SK-N-SH treated with all-trans-retinoic acid at 6 μM for 48 hours (cell line): ENCODE results near the gene GPM6B.

Source experiments
- ATAC-seq: fragments of 200-7000 bp; cut with Tn5 transposase; 3 replicates; pipeline ENCODE4 v1.9.1; 2020; ENCODE audit warnings: mild to moderate bottlenecking, moderate library complexity
- ARNTL ChIP-seq: fragments of 450-650 bp; formaldehyde crosslinking; IDR thresholded peaks from 2 replicates; pipeline ENCODE4 v1.5.0; 2020; ENCODE audit warnings: low read depth, mild to moderate bottlenecking, moderate library complexity, borderline replicate concordance
- BACH2 ChIP-seq: fragments of 250-450 bp; sonication (Bioruptor Pico); IDR thresholded peaks from 2 replicates; pipeline ENCODE4 v1.9.0; 2021; ENCODE audit warnings: mild to moderate bottlenecking, borderline replicate concordance
- CSDC2 ChIP-seq: fragments of 250-450 bp; sonication (Bioruptor Pico); IDR thresholded peaks from 2 replicates; pipeline ENCODE4 v1.5.0; 2020; ENCODE audit warnings: mild to moderate bottlenecking, moderate library complexity
- ESRRG ChIP-seq: fragments of 250-450 bp; sonication (Bioruptor Pico); IDR thresholded peaks from 2 replicates; pipeline ENCODE4 v1.6.1; 2021; ENCODE audit warnings: mild to moderate bottlenecking
- GLIS3 ChIP-seq: fragments of 250-450 bp; sonication (Bioruptor Pico); IDR thresholded peaks from 2 replicates; pipeline ENCODE4 v1.5.0; 2020; ENCODE audit warnings: mild to moderate bottlenecking, moderate library complexity
- ISL1 ChIP-seq: fragments of 250-450 bp; sonication (Bioruptor Pico); IDR thresholded peaks from 2 replicates; pipeline ENCODE4 v2.1.2; 2022; ENCODE audit warnings: mild to moderate bottlenecking, moderate library complexity
- OSR1 ChIP-seq: fragments of 250-450 bp; sonication (Bioruptor Pico); IDR thresholded peaks from 2 replicates; pipeline ENCODE4 v1.8.0; 2022; ENCODE audit warnings: moderate library complexity, mild to moderate bottlenecking, inconsistent platforms
- PPARA ChIP-seq: fragments of 250-450 bp; sonication (Bioruptor Pico); IDR thresholded peaks from 2 replicates; pipeline ENCODE4 v1.5.0; 2020; ENCODE audit warnings: mild to moderate bottlenecking, borderline replicate concordance
- RARB ChIP-seq: fragments of 250-450 bp; sonication (Bioruptor Pico); IDR thresholded peaks from 2 replicates; pipeline ENCODE4 v1.8.0; 2021; ENCODE audit warnings: mild to moderate bottlenecking, moderate library complexity
- SNAI2 ChIP-seq: fragments of 250-450 bp; sonication (Bioruptor Pico); IDR thresholded peaks from 2 replicates; pipeline ENCODE4 v1.5.0; 2020; ENCODE audit warnings: mild to moderate bottlenecking, moderate library complexity
- TCF4 ChIP-seq: fragments of 250-450 bp; sonication (Bioruptor Pico); IDR thresholded peaks from 2 replicates; pipeline ENCODE4 v1.8.0; 2021; ENCODE audit warnings: mild to moderate bottlenecking, moderate library complexity, borderline replicate concordance
- TOX ChIP-seq: fragments of 250-450 bp; sonication (Bioruptor Pico); IDR thresholded peaks from 2 replicates; pipeline ENCODE4 v1.8.0; 2021; ENCODE audit warnings: mild to moderate bottlenecking, moderate library complexity, borderline replicate concordance
- ZC3H10 ChIP-seq: fragments of 250-450 bp; sonication (Bioruptor Pico); IDR thresholded peaks from 2 replicates; pipeline ENCODE4 v1.5.1; 2021; ENCODE audit warnings: mild to moderate bottlenecking, moderate library complexity
- ZFP3 ChIP-seq: fragments of 250-450 bp; sonication (Bioruptor Pico); IDR thresholded peaks from 2 replicates; pipeline ENCODE4 v1.5.0; 2020; ENCODE audit warnings: mild to moderate bottlenecking, moderate library complexity
- ZFP30 ChIP-seq: fragments of 450-650 bp; formaldehyde crosslinking; IDR thresholded peaks from 2 replicates; pipeline ENCODE4 v1.5.0; 2022; ENCODE audit warnings: mild to moderate bottlenecking, moderate library complexity
- ZNF565 ChIP-seq: fragments of 450-650 bp; formaldehyde crosslinking; conservative IDR thresholded peaks from 2 replicates; pipeline ENCODE4 v1.5.0; 2020; ENCODE audit warnings: low read depth, mild to moderate bottlenecking, moderate library complexity
- ZNF70 ChIP-seq: fragments of 450-650 bp; formaldehyde crosslinking; IDR thresholded peaks from 2 replicates; pipeline ENCODE4 v1.5.0; 2020; ENCODE audit warnings: mild to moderate bottlenecking, moderate library complexity
- ZNF8 ChIP-seq: fragments of 450-650 bp; formaldehyde crosslinking; IDR thresholded peaks from 2 replicates; pipeline ENCODE4 v1.5.0; 2020; ENCODE audit warnings: mild to moderate bottlenecking, moderate library complexity
- TF ChIP-seq, protein P1 (sequence below): fragments of 250-450 bp; sonication (Bioruptor Pico); IDR thresholded peaks from 2 replicates; pipeline ENCODE4 v1.5.0; 2020; ENCODE audit warnings: mild to moderate bottlenecking, moderate library complexity
- TF ChIP-seq, protein P2 (sequence below): fragments of 250-450 bp; sonication (Bioruptor Pico); IDR thresholded peaks from 2 replicates; pipeline ENCODE4 v1.5.1; 2020; ENCODE audit warnings: low read depth, mild to moderate bottlenecking, moderate library complexity
- TF ChIP-seq, protein P3 (sequence below): fragments of 250-450 bp; sonication (Bioruptor Pico); IDR thresholded peaks from 2 replicates; pipeline ENCODE4 v1.5.1; 2021; ENCODE audit warnings: mild to moderate bottlenecking, moderate library complexity
- TF ChIP-seq, protein P4 (sequence below): fragments of 250-450 bp; sonication (Bioruptor Pico); IDR thresholded peaks from 2 replicates; pipeline ENCODE4 v1.8.0; 2021; ENCODE audit warnings: low read depth, mild to moderate bottlenecking, moderate library complexity, borderline replicate concordance
- TF ChIP-seq, protein P5 (sequence below): fragments of 250-450 bp; sonication (Bioruptor Pico); IDR thresholded peaks from 2 replicates; pipeline ENCODE4 v1.8.0; 2020; ENCODE audit warnings: mild to moderate bottlenecking, moderate library complexity, borderline replicate concordance

Gene GPM6B

DNA sequence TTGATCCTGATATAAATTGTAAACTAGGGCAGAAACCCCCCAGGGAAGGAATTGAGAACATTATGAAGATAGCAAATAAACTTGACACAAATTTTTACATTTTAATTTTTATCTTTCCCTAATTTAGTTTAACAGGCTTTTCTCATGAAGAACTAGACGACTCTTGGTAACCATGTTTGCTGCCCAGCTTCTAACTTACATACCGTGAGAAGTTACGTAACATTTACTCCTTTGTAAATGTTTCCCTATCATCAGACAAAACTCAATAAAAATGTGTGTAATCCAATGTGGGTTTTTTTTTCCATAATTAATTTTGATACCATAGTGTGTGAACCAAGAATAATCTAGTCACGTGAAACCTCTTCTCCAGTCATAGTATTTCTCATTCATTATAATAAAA, 48.0 kb downstream of the GPM6B start:
- TF ChIP-seq ZFP30 (CRISPR knock-in tag) (no peak), ESRRG (CRISPR knock-in tag) (no peak), ZNF8 (CRISPR knock-in tag) (no peak), TOX (CRISPR knock-in tag) (no peak), SNAI2 (no peak), ARNTL (CRISPR knock-in tag) (no peak), ZFP3 (CRISPR knock-in tag) (no peak), CSDC2 (CRISPR knock-in tag) (no peak), ZC3H10 (CRISPR knock-in tag) (no peak), GLIS3 (no peak)
- TF ChIP-seq, protein P1, sequence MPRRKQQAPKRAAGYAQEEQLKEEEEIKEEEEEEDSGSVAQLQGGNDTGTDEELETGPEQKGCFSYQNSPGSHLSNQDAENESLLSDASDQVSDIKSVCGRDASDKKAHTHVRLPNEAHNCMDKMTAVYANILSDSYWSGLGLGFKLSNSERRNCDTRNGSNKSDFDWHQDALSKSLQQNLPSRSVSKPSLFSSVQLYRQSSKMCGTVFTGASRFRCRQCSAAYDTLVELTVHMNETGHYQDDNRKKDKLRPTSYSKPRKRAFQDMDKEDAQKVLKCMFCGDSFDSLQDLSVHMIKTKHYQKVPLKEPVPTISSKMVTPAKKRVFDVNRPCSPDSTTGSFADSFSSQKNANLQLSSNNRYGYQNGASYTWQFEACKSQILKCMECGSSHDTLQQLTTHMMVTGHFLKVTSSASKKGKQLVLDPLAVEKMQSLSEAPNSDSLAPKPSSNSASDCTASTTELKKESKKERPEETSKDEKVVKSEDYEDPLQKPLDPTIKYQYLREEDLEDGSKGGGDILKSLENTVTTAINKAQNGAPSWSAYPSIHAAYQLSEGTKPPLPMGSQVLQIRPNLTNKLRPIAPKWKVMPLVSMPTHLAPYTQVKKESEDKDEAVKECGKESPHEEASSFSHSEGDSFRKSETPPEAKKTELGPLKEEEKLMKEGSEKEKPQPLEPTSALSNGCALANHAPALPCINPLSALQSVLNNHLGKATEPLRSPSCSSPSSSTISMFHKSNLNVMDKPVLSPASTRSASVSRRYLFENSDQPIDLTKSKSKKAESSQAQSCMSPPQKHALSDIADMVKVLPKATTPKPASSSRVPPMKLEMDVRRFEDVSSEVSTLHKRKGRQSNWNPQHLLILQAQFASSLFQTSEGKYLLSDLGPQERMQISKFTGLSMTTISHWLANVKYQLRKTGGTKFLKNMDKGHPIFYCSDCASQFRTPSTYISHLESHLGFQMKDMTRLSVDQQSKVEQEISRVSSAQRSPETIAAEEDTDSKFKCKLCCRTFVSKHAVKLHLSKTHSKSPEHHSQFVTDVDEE = no peak
- TF ChIP-seq, protein P2, sequence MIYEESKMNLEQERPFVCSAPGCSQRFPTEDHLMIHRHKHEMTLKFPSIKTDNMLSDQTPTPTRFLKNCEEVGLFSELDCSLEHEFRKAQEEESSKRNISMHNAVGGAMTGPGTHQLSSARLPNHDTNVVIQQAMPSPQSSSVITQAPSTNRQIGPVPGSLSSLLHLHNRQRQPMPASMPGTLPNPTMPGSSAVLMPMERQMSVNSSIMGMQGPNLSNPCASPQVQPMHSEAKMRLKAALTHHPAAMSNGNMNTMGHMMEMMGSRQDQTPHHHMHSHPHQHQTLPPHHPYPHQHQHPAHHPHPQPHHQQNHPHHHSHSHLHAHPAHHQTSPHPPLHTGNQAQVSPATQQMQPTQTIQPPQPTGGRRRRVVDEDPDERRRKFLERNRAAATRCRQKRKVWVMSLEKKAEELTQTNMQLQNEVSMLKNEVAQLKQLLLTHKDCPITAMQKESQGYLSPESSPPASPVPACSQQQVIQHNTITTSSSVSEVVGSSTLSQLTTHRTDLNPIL (CRISPR knock-in tag) = no peak
- TF ChIP-seq, protein P3, sequence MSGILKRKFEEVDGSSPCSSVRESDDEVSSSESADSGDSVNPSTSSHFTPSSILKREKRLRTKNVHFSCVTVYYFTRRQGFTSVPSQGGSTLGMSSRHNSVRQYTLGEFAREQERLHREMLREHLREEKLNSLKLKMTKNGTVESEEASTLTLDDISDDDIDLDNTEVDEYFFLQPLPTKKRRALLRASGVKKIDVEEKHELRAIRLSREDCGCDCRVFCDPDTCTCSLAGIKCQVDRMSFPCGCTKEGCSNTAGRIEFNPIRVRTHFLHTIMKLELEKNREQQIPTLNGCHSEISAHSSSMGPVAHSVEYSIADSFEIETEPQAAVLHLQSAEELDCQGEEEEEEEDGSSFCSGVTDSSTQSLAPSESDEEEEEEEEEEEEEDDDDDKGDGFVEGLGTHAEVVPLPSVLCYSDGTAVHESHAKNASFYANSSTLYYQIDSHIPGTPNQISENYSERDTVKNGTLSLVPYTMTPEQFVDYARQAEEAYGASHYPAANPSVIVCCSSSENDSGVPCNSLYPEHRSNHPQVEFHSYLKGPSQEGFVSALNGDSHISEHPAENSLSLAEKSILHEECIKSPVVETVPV (CRISPR knock-in tag) = no peak
- TF ChIP-seq, all 23 proteins: peak for 0
- ATAC-seq = no peak

DNA sequence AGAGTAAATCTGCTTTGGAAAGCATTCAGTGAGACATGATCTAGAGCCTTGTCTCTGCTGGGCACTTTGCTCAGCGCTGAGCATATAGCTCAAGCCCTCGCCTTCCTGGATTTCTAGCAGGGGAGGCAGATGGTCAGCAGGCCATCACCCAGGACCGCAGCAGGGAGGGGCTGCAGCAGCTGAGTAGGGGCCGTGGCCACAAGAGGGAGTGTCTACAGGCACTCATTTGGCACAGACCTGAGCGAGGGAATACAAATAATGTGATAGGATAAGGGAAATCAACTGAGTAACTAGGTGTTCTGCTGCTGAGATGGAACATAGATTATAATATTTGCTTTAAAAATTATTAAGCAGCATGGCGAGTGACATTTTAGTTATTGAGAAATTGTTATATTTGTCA, 52.1 kb downstream of the GPM6B start:
- peak; percentile 71 for ATAC-seq

DNA sequence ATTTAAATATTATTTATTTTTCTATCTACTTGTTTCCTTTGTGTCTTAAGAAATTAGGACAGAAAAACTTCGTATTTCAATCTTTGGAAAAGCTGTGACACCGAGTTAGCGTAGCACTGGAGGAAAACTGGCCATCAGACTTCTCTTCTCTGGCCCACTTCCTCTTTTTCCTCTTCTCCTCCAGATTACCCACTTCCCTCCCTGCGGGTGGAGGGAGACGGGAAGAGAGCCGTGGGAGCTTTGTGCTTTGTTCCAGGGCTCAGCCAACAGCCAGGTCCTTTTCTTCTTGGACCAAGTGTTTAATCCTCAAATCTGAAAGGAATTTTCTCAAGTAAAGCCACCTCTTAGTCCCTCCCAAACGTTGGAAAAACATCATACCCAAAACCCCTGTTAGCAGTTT, 52.6 kb downstream of the GPM6B start:
- no peak for ATAC-seq
- TF ChIP-seq OSR1 (CRISPR knock-in tag) (no peak), RARB (no peak), GLIS3 (no peak), ZFP30 (CRISPR knock-in tag) (no peak), ZNF70 (CRISPR knock-in tag) (no peak), ARNTL (CRISPR knock-in tag) (no peak), TCF4 (no peak), BACH2 (CRISPR knock-in tag) (no peak), PPARA (CRISPR knock-in tag) (no peak), ZNF565 (CRISPR knock-in tag) (no peak), ESRRG (CRISPR knock-in tag) (no peak), ZFP3 (CRISPR knock-in tag) (no peak), ZNF8 (CRISPR knock-in tag) (no peak), ZC3H10 (CRISPR knock-in tag) (no peak), SNAI2 (no peak), ISL1 (CRISPR knock-in tag) (no peak), CSDC2 (CRISPR knock-in tag) (no peak)
- TF ChIP-seq, protein P3 (CRISPR knock-in tag) = no peak
- TF ChIP-seq, protein P4, sequence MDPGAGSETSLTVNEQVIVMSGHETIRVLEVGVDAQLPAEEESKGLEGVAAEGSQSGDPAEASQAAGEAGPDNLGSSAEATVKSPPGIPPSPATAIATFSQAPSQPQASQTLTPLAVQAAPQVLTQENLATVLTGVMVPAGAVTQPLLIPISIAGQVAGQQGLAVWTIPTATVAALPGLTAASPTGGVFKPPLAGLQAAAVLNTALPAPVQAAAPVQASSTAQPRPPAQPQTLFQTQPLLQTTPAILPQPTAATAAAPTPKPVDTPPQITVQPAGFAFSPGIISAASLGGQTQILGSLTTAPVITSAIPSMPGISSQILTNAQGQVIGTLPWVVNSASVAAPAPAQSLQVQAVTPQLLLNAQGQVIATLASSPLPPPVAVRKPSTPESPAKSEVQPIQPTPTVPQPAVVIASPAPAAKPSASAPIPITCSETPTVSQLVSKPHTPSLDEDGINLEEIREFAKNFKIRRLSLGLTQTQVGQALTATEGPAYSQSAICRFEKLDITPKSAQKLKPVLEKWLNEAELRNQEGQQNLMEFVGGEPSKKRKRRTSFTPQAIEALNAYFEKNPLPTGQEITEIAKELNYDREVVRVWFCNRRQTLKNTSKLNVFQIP = no peak
- TF ChIP-seq, protein P5, sequence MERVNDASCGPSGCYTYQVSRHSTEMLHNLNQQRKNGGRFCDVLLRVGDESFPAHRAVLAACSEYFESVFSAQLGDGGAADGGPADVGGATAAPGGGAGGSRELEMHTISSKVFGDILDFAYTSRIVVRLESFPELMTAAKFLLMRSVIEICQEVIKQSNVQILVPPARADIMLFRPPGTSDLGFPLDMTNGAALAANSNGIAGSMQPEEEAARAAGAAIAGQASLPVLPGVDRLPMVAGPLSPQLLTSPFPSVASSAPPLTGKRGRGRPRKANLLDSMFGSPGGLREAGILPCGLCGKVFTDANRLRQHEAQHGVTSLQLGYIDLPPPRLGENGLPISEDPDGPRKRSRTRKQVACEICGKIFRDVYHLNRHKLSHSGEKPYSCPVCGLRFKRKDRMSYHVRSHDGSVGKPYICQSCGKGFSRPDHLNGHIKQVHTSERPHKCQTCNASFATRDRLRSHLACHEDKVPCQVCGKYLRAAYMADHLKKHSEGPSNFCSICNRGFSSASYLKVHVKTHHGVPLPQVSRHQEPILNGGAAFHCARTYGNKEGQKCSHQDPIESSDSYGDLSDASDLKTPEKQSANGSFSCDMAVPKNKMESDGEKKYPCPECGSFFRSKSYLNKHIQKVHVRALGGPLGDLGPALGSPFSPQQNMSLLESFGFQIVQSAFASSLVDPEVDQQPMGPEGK (CRISPR knock-in tag) = no peak
- TF ChIP-seq, all 23 proteins: peak for 0

More for the DNA sequence above, 52.1 kb downstream of the GPM6B start:
- TF ChIP-seq, protein P5 (CRISPR knock-in tag) = no peak
- 0 out of 2 replicates have a peak, but pooled peaks have one; percentile 28 for TF ChIP-seq TCF4
